Measurements from ENCODE around the gene CNTLN. TPM values are rescaled to one million over a fixed set of nuclear protein-coding genes. Genes with fewer than 3 reads are reported as not detected.
"Not testable (repeated sequence)": the region's sequence is repeated elsewhere in the genome, so short reads cannot be mapped to it uniquely, and the experiment has no call there.

Gene CNTLN
- total RNA-seq, 1 experiment from 2014 or later, result 18.3 TPM

DNA sequence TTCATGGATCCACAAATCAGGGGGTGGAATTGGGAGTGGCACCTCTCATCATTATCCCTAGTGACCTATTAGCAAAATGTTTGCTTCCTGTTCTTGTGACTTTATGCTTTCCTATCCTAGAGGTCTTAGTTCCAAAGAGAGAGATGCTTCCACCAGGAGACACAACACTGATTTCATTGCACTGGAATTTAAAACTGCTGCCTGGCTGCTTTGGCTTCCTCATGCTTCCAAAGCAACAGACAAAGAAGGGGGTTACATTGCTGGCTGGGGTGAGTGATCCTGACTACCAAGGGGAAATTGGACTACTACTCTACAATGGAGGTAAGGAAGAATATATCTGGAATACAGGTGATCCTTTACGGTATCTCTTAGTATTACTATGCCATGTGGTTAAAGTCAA, 374.9 kb downstream of the CNTLN start:
- Histone ChIP-seq H3K27me3 (ENCODE audit: low read length) (no peaks in the 10 kb centered on the region), H4K20me1 (ENCODE audit: insufficient read depth, low read depth, low read length) (no peaks in the 10 kb centered on the region), H3K9me3 (ENCODE audit: low read length) (no peaks in the 10 kb centered on the region), H2AFZ (ENCODE audit: low read length) (no peak overlapping the region), H3K9ac (ENCODE audit: low read length) (no peak overlapping the region), H3K79me2 (ENCODE audit: low read length) (no peaks in the 10 kb centered on the region), H3K4me3 (ENCODE audit: low read length) (no peak overlapping the region), H3K4me1 (ENCODE audit: low read length) (no peaks in the 10 kb centered on the region), H3K4me2 (ENCODE audit: low read depth, low read length, poor library complexity, severe bottlenecking) (no peak overlapping the region), H3K27ac (ENCODE audit: low read length) (no peak overlapping the region), H3K36me3 (ENCODE audit: insufficient read depth, low read length) (no peaks in the 10 kb centered on the region), H3K9me2 (replicated peaks; ENCODE audit: insufficient read depth, low read length) (no peaks in the 10 kb centered on the region)
- no peak for DNase-seq

DNA sequence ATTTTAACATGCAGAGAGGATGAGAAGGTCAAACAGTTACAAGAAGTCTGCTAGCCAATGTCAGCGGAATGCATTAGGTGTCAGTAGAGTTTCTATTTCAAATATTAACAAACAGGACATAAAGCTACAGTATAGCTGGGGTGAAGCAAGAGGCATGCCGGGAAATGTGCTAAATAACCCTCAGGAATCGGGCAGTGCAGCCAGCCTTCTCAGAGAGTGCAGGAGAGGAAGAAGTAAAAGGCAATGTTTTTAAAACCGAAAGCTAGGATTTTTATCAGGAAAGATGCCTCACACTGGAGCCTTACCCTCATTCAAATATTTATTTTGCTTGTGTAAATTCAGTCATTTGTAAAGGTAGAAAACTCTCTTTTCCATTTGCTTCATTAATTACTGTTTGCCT, 384.9 kb downstream of the CNTLN start:
- Histone ChIP-seq H3K4me3 (ENCODE audit: low read length) (no peak overlapping the region), H3K4me1 (ENCODE audit: low read length) (no peaks in the 10 kb centered on the region), H3K4me2 (ENCODE audit: low read depth, low read length, poor library complexity, severe bottlenecking) (no peak overlapping the region), H3K79me2 (ENCODE audit: low read length) (no peaks in the 10 kb centered on the region), H3K9ac (ENCODE audit: low read length) (no peak overlapping the region), H3K9me3 (ENCODE audit: low read length) (no peaks in the 10 kb centered on the region), H4K20me1 (ENCODE audit: insufficient read depth, low read depth, low read length) (no peaks in the 10 kb centered on the region), H3K27ac (ENCODE audit: low read length) (no peak overlapping the region), H3K36me3 (ENCODE audit: insufficient read depth, low read length) (no peaks in the 10 kb centered on the region), H2AFZ (ENCODE audit: low read length) (no peak overlapping the region), H3K27me3 (ENCODE audit: low read length) (no peaks in the 10 kb centered on the region), H3K9me2 (replicated peaks; ENCODE audit: insufficient read depth, low read length) (no peaks in the 10 kb centered on the region)
- DNase-seq, result no peak

DNA sequence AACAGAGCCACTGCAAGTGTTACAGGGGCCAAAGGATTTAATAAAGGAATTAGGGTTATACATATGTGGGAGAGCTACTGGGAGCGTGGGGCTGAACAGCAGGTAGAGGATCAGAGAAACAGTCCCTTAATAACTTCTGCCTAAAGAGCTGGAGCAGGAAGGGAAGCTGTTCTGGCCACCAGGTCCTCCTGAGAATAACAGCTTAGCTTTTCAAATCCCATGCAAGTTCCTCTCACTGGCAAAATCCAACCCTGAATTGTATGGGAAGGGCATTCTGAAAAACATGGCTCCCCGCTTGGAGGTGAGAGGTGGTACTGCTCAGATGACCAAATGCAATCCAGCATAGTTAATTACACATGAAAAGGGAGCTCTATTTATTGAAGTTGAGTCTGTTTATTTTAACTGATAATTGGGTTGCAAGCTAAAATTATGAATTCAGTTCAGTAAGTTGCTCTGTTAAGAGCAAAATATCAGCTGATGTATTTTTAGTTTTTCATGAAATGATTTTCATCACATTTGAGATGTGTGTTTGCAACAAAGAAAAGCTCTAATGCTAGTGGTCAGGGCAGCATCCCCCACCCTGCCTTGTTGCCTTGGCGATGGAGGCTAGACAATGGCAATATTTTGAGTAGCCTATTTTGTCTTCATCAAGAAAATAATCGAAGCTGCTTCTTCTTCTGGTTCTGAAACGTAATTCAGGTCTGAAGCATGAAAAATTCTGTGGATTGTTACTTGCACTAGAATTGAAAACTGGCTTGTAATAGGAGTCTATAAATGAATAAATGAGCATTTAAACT, 385.6 kb downstream of the CNTLN start:
- H3K4me1 ChIP-seq (ENCODE audit: low read length), result no peaks in the 10 kb centered on the region
- H3K27ac ChIP-seq (ENCODE audit: low read length), result no peak overlapping the region
- H3K4me2 ChIP-seq (ENCODE audit: low read depth, low read length, poor library complexity, severe bottlenecking), result no peak overlapping the region
- no peaks in the 10 kb centered on the region for H3K9me2 ChIP-seq (replicated peaks; ENCODE audit: insufficient read depth, low read length)
- H3K9ac ChIP-seq (ENCODE audit: low read length), result no peak overlapping the region
- H3K79me2 ChIP-seq (ENCODE audit: low read length), result no peaks in the 10 kb centered on the region
- H3K27me3 ChIP-seq (ENCODE audit: low read length), result no peaks in the 10 kb centered on the region
- no peak overlapping the region for H3K4me3 ChIP-seq (ENCODE audit: low read length)
- no peaks in the 10 kb centered on the region for H3K36me3 ChIP-seq (ENCODE audit: insufficient read depth, low read length)
- no peaks in the 10 kb centered on the region for H4K20me1 ChIP-seq (ENCODE audit: insufficient read depth, low read depth, low read length)
- H3K9me3 ChIP-seq (ENCODE audit: low read length), result no peaks in the 10 kb centered on the region
- no peak for DNase-seq
- no peak overlapping the region for H2AFZ ChIP-seq (ENCODE audit: low read length)

DNA sequence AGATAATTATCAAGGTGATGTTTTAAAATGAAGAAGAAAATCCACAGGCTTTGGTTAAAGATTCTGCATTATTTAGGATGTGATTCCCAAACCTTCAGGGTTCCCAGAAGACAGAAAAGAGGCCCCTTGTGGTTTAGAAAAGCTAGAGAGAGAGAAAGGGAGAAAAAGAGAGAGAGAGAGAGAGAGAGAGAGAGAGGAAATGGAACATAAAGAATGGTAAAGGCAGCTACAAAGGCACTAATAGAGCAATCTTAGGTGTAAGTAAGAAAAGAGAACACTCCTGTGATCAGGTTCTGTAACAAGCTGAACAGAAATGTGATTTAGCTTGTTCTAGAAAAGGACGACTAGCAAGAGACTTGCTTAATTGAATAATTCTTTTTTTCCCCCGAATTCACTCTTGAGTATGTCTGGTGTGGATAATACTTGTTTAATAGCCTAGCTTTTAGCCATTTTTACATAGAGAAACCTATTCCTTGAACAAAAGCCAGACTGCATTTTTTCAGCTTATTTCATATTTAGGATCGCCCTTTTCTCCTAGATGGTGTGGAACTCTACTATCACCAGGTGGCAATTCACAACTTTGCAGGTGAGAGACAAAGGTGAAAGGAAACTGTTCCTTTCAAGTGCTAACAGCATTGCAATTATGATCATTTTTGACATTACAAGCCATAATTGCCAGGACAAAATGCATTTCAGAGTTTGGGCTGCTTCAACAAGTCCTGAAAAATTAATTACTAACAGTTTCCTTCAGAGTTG, 386.4 kb downstream of the CNTLN start:
- no peaks in the 10 kb centered on the region for H3K79me2 ChIP-seq (ENCODE audit: low read length)
- H3K27ac ChIP-seq (ENCODE audit: low read length), result no peak overlapping the region
- no peak overlapping the region for H2AFZ ChIP-seq (ENCODE audit: low read length)
- H3K9ac ChIP-seq (ENCODE audit: low read length), result no peak overlapping the region
- H3K4me2 ChIP-seq (ENCODE audit: low read depth, low read length, poor library complexity, severe bottlenecking), result no peak overlapping the region
- H3K4me3 ChIP-seq (ENCODE audit: low read length), result no peak overlapping the region
- no peaks in the 10 kb centered on the region for H3K27me3 ChIP-seq (ENCODE audit: low read length)
- no peaks in the 10 kb centered on the region for H3K9me2 ChIP-seq (replicated peaks; ENCODE audit: insufficient read depth, low read length)
- no peaks in the 10 kb centered on the region for H3K4me1 ChIP-seq (ENCODE audit: low read length)
- no peak for DNase-seq
- no peaks in the 10 kb centered on the region for H3K9me3 ChIP-seq (ENCODE audit: low read length)
- no peaks in the 10 kb centered on the region for H3K36me3 ChIP-seq (ENCODE audit: insufficient read depth, low read length)
- H4K20me1 ChIP-seq (ENCODE audit: insufficient read depth, low read depth, low read length), result no peaks in the 10 kb centered on the region

DNA sequence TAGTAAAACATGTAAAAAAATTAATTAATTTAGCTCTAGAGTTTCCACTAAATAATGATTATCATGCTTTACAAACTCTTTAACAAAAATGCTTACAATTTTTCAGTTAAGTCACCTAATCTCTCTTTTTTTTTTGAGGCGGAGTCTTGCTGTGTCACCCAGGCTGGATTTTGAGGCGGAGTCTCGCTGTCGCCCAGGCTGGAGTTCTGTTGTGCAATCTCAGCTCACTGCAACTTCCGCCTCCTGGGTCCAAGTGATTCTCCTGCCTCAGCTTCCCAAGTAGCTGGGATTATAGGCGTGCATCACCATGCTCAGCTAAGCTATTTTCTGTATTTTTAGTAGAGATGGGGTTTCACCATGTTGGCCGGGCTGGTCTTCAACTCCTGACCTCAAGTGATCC, 391.9 kb downstream of the CNTLN start:
- H3K9me2 ChIP-seq (replicated peaks; ENCODE audit: insufficient read depth, low read length); H3K27ac ChIP-seq (ENCODE audit: low read length); H4K20me1 ChIP-seq (ENCODE audit: insufficient read depth, low read depth, low read length); H3K9ac ChIP-seq (ENCODE audit: low read length); H3K4me2 ChIP-seq (ENCODE audit: low read depth, low read length, poor library complexity, severe bottlenecking); DNase-seq; H2AFZ ChIP-seq (ENCODE audit: low read length); H3K79me2 ChIP-seq (ENCODE audit: low read length); H3K27me3 ChIP-seq (ENCODE audit: low read length); H3K4me1 ChIP-seq (ENCODE audit: low read length); H3K9me3 ChIP-seq (ENCODE audit: low read length); H3K36me3 ChIP-seq (ENCODE audit: insufficient read depth, low read length); H3K4me3 ChIP-seq (ENCODE audit: low read length): not testable (repeated sequence)

DNA sequence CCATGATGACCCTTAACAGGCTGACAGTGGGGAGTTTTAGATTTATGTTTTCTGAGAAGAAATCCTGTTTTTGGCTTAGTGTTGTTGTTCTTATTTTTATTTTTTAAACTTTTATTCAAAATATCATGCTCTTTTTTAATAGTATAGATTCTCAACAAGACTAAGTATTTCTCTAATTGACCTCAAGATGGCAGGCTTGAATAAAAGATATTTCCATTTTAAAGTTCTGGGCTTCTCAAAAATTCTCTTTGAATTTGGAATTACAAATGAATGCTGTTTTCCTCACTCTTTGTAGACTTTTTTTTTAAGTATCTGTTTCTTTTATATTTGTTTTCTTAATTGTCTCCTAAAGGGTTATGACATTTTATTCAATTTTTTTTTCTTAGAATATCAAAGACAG, 394.0 kb downstream of the CNTLN start:
- H3K4me1 ChIP-seq (ENCODE audit: low read length), result 0 out of 2 replicates have a peak, but pooled peaks cover 2% of the 10 kb centered on the region
- no peaks in the 10 kb centered on the region for H3K79me2 ChIP-seq (ENCODE audit: low read length)
- no peak overlapping the region for H3K4me3 ChIP-seq (ENCODE audit: low read length)
- no peaks in the 10 kb centered on the region for H3K27me3 ChIP-seq (ENCODE audit: low read length)
- H3K4me2 ChIP-seq (ENCODE audit: low read depth, low read length, poor library complexity, severe bottlenecking), result no peak overlapping the region
- peak; percentile 49 for DNase-seq
- no peaks in the 10 kb centered on the region for H3K9me3 ChIP-seq (ENCODE audit: low read length)
- no peaks in the 10 kb centered on the region for H3K36me3 ChIP-seq (ENCODE audit: insufficient read depth, low read length)
- no peak overlapping the region for H3K9ac ChIP-seq (ENCODE audit: low read length)
- H4K20me1 ChIP-seq (ENCODE audit: insufficient read depth, low read depth, low read length), result no peaks in the 10 kb centered on the region
- H3K9me2 ChIP-seq (replicated peaks; ENCODE audit: insufficient read depth, low read length), result no peaks in the 10 kb centered on the region
- no peak overlapping the region for H3K27ac ChIP-seq (ENCODE audit: low read length)
- no peak overlapping the region for H2AFZ ChIP-seq (ENCODE audit: low read length)

DNA sequence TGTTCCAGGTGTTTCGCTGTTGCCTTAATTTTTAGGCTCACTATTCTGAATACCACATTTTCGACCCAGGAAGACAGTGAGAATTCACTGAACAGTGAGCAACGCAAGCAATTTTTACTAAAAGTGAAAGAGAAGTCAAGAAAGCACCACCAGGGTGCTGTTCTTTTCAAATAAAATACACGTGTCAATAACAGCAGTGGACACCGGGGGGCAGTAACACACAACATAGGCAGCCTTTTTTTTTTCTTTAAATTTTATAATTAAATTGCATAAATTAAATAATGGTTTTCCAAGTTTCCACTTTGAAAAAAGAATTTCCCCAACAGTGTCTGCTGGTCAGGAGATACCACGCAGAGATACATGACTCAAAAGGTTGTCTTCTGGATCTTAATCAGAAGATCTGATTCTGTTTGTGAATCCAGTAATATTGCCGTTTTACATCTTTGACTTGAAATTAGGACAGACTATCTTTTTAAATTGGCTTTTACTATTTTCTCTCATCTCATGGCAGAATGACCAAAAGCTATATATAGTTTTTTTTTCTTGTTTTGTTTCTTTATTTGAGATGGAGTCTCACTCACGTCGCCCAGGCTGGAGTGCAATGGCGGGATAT, 396.9 kb downstream of the CNTLN start:
- Histone ChIP-seq H3K27me3 (ENCODE audit: low read length) (no peaks in the 10 kb centered on the region), H3K9ac (ENCODE audit: low read length) (no peak overlapping the region), H3K27ac (ENCODE audit: low read length) (no peak overlapping the region), H3K4me3 (ENCODE audit: low read length) (0 out of 2 replicates have a peak overlapping the region, but pooled peaks have one; percentile 20), H3K4me2 (ENCODE audit: low read depth, low read length, poor library complexity, severe bottlenecking) (peak overlapping the region; percentile 39), H3K9me3 (ENCODE audit: low read length) (no peaks in the 10 kb centered on the region), H3K9me2 (replicated peaks; ENCODE audit: insufficient read depth, low read length) (no peaks in the 10 kb centered on the region), H4K20me1 (ENCODE audit: insufficient read depth, low read depth, low read length) (no peaks in the 10 kb centered on the region), H3K4me1 (ENCODE audit: low read length) (0 out of 2 replicates have a peak, but pooled peaks cover 2% of the 10 kb centered on the region), H3K36me3 (ENCODE audit: insufficient read depth, low read length) (no peaks in the 10 kb centered on the region), H2AFZ (ENCODE audit: low read length) (0 out of 2 replicates have a peak overlapping the region, but pooled peaks have one; percentile 20), H3K79me2 (ENCODE audit: low read length) (no peaks in the 10 kb centered on the region)
- DNase-seq, result peak; percentile 79

DNA sequence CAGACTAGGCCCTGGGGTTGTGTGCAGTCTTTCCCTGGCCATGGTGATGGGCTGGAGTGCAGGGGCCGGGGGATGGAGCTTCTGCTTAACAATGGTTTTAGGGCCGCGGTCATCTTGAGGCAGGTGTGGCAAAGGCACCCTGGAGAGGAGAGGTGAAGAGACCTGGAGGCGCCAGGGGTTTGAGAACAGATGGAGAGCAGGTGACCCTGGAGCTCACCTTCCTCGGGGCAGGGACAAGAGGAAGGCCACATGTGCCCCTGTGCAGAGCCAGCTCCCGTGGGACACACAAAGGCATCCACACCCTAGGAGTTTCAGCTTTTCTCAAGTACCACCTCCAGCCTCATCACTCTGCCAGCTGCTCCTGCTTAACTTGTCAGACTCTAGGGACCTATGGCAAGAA, 397.6 kb downstream of the CNTLN start:
- Histone ChIP-seq H3K4me1 (ENCODE audit: low read length) (0 out of 2 replicates have a peak, but pooled peaks cover 2% of the 10 kb centered on the region), H2AFZ (ENCODE audit: low read length) (no peak overlapping the region), H3K27ac (ENCODE audit: low read length) (no peak overlapping the region), H3K27me3 (ENCODE audit: low read length) (no peaks in the 10 kb centered on the region), H3K4me2 (ENCODE audit: low read depth, low read length, poor library complexity, severe bottlenecking) (no peak overlapping the region), H4K20me1 (ENCODE audit: insufficient read depth, low read depth, low read length) (no peaks in the 10 kb centered on the region), H3K9ac (ENCODE audit: low read length) (no peak overlapping the region), H3K36me3 (ENCODE audit: insufficient read depth, low read length) (no peaks in the 10 kb centered on the region), H3K9me2 (replicated peaks; ENCODE audit: insufficient read depth, low read length) (no peaks in the 10 kb centered on the region), H3K79me2 (ENCODE audit: low read length) (no peaks in the 10 kb centered on the region), H3K4me3 (ENCODE audit: low read length) (no peak overlapping the region), H3K9me3 (ENCODE audit: low read length) (no peaks in the 10 kb centered on the region)
- peak; percentile 16 for DNase-seq
